ENCODE measurements around the gene TUBGCP2.

The TUBGCP2 gene

DNA sequence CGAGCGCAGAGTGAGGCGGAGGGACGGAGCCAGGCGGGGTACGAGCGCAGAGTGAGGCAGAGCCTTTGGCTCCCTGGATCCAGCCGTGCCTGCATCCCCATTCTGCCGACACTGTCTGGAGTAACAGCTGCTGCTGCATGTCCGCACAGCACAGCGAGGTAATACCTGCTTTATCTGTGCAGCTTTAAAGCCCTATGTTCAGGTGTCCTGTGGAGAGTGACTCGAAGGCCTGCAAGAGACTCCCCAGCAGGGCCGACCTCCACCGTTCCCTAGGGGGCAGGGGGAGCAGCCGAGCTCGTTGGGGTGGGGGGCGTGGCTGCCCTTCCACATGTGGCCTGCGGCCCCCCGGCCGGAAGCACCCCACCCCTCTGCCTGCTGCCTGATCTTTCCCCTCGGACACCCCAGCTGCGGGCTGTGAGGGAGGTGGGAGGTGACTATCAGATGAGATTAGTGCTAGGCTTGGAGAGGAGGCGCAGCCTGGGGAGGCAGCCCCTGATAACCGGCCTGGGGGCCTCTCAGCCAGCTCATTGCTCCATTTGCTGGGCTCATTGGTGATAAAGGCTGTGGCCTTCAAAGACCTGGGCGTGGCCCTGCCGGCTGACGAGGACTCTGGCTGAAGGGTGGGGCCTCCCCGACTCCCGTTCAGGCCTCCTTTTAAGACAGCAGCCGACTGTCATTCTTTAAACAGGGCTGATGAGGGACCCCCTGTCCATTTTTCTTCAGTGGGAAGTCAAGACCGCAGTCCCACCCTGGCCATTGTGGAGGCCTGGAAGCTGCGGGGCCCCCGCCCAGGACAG, 63.0 kb downstream of the TUBGCP2 start:
- TF ChIP-seq, protein P1, sequence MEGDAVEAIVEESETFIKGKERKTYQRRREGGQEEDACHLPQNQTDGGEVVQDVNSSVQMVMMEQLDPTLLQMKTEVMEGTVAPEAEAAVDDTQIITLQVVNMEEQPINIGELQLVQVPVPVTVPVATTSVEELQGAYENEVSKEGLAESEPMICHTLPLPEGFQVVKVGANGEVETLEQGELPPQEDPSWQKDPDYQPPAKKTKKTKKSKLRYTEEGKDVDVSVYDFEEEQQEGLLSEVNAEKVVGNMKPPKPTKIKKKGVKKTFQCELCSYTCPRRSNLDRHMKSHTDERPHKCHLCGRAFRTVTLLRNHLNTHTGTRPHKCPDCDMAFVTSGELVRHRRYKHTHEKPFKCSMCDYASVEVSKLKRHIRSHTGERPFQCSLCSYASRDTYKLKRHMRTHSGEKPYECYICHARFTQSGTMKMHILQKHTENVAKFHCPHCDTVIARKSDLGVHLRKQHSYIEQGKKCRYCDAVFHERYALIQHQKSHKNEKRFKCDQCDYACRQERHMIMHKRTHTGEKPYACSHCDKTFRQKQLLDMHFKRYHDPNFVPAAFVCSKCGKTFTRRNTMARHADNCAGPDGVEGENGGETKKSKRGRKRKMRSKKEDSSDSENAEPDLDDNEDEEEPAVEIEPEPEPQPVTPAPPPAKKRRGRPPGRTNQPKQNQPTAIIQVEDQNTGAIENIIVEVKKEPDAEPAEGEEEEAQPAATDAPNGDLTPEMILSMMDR (IDR thresholded peaks at IDR 0.05; ENCODE audit: insufficient read depth, low read length, poor library complexity, severe bottlenecking) = no peak
- H3K4me3 ChIP-seq (replicated peaks; ENCODE audit: low read depth, low read length) = no peak overlapping the region
- no peaks in the 10 kb centered on the region; the same call in 1 of the 2 replicates for H3K27me3 ChIP-seq (replicated peaks; ENCODE audit: control insufficient read depth, insufficient read depth, low read length)
- DNase-seq (ENCODE audit: extremely low read depth, insufficient read length) = no peak
- H3K36me3 ChIP-seq (ENCODE audit: control insufficient read depth, insufficient read depth, low read length) = no peaks in the 10 kb centered on the region

DNA sequence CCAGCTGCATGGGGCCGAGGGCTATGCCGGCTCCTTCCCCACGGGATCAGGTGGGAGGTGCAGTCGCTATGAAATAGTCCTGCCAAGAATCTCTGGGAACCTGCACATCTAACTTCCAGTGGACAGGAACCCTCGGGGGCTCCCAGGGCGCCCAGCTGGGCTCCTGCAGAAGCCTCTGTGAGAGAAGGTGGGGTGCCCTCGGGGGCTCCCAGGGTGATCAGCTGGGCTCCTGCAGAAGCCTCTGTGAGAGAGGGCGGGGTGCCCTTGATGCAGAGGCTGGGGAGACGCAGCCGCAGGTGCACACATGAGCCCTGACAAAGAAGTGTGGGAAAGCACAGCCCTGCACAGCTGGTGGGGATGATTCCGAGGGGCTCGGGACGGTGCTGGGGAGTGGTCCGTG, 65.1 kb downstream of the TUBGCP2 start:
- Histone ChIP-seq H3K27me3 (replicated peaks; ENCODE audit: control insufficient read depth, insufficient read depth, low read length) (no peaks in the 10 kb centered on the region; the same call in 1 of the 2 replicates), H3K36me3 (ENCODE audit: control insufficient read depth, insufficient read depth, low read length) (no peaks in the 10 kb centered on the region), H3K4me3 (replicated peaks; ENCODE audit: low read depth, low read length) (no peak overlapping the region)
- TF ChIP-seq, protein P1 (IDR thresholded peaks at IDR 0.05; ENCODE audit: insufficient read depth, low read length, poor library complexity, severe bottlenecking) = no peak
- no peak for DNase-seq (ENCODE audit: extremely low read depth, insufficient read length)

DNA sequence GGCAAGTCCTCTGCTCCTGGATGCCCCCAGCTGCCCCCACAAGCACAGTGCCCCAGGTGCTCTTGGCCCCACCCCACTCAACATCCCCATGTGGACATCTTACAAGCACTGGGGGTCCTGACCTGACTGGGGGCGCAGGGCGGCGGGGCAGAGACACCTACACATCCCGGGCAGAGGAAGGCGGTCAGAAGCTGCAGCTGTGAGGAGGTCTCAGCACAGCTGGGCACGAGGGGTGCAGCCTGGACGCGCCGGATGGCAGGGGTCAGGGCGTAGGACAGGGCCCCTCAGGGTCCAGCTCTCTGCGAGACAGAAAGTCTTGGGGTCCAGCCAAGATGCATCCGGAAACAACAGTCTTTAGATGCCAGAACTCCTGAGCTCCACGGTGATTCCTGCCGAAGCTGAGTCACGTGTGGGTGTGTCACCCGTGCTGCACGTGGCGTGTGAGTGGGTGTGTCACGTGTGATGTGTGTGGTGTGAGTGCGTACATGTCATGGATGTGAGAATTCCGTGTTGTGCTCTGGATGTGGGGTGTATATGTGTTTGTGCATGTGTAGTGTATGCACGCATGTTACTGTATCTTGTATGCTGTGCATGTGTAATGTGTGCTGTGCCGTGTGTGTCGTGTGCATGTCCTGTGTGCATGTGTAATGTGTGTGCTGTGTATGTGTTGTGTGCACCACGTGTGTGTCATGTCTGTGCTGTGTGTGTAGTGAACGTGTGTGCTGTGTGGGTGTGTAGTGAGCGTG, 65.9 kb downstream of the TUBGCP2 start:
- no peak for DNase-seq (ENCODE audit: extremely low read depth, insufficient read length)
- TF ChIP-seq, protein P1 (IDR thresholded peaks at IDR 0.05; ENCODE audit: insufficient read depth, low read length, poor library complexity, severe bottlenecking) = no peak
- no peaks in the 10 kb centered on the region for H3K36me3 ChIP-seq (ENCODE audit: control insufficient read depth, insufficient read depth, low read length)
- no peak overlapping the region for H3K4me3 ChIP-seq (replicated peaks; ENCODE audit: low read depth, low read length)
- no peaks in the 10 kb centered on the region; the same call in 1 of the 2 replicates for H3K27me3 ChIP-seq (replicated peaks; ENCODE audit: control insufficient read depth, insufficient read depth, low read length)

DNA sequence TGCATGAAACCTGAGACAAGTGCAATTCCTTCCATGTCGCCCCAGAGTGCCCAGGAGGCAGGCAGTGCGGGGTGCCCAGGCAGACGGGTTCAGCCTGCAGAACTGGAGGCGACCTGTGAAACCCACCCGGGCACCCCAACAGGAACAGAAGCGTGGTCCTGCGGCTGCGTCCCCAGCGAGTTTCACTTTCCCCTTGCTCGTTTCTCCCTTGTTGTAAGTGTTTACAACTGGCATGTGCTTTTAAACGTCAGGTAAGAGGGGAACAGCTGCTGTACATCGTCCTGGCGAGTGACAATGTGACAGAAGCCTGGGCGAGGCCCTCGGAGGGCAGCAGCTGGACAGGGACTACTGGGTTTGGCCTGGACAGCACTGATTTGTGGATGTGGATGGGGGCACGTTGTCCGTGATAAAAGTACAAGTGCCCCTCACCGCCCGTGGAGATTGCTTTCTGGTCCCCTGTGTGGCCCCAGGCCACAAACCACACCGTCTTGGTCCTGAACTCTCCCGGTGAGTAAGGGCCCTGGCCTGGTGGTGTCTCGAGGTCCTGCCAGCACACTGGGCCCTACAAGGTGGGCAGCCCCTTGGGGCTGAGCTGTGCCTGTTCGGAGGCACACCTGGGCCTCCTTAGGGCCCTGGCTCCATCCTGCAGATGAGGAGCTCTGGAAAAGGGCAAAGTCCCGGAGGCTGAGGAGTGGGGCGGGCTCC, 67.0 kb downstream of the TUBGCP2 start:
- no peaks in the 10 kb centered on the region; the same call in 1 of the 2 replicates for H3K27me3 ChIP-seq (replicated peaks; ENCODE audit: control insufficient read depth, insufficient read depth, low read length)

DNA sequence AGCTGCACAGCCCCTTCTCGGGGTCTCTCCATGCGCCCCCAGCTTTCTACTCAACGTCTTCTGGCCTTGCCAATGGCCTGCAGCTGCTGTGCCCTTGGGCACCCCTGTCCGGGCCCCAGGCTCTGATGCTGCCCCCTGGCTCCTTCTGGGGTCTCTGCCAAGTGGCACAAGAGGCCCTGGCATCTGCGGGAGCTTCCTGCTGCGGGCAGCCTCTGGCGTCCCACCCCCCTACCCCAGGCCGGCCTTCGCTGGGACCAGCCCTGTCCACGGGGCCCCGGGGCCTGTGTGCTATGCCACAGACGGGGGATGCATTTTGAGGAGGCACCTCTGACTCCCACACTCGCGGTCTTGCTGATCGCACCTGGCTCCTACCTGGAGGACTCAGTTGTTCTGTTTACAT, 68.7 kb downstream of the TUBGCP2 start:
- no peaks in the 10 kb centered on the region for H3K36me3 ChIP-seq (ENCODE audit: control insufficient read depth, insufficient read depth, low read length)
- no peak overlapping the region for H3K4me3 ChIP-seq (replicated peaks; ENCODE audit: low read depth, low read length)
- TF ChIP-seq, protein P1 (IDR thresholded peaks at IDR 0.05; ENCODE audit: insufficient read depth, low read length, poor library complexity, severe bottlenecking) = no peak
- no peaks in the 10 kb centered on the region; the same call in 1 of the 2 replicates for H3K27me3 ChIP-seq (replicated peaks; ENCODE audit: control insufficient read depth, insufficient read depth, low read length)
- no peak for DNase-seq (ENCODE audit: extremely low read depth, insufficient read length)

More for the DNA sequence above, 67.0 kb downstream of the TUBGCP2 start:
- TF ChIP-seq, protein P1 (IDR thresholded peaks at IDR 0.05; ENCODE audit: insufficient read depth, low read length, poor library complexity, severe bottlenecking) = no peak
- no peaks in the 10 kb centered on the region for H3K36me3 ChIP-seq (ENCODE audit: control insufficient read depth, insufficient read depth, low read length)
- peak; percentile 47 for DNase-seq (ENCODE audit: extremely low read depth, insufficient read length)
- H3K4me3 ChIP-seq (replicated peaks; ENCODE audit: low read depth, low read length) = peak overlapping the region; percentile 41
